Panc1 (cell line): ENCODE data around the gene FRMPD4.

Experiments used
- CTCF ChIP-seq: fragments of 450-650 bp; IDR thresholded peaks from 2 replicates; pipeline ENCODE4 v1.5.1; 2017; ENCODE audit warnings: mild to moderate bottlenecking
- POLR2AphosphoS5 ChIP-seq: IDR thresholded peaks from 2 replicates; pipeline ENCODE4 v1.6.1; 2012; ENCODE audit warnings: mild to moderate bottlenecking, low read depth, low read length, moderate library complexity
- SIN3A ChIP-seq: IDR thresholded peaks from 2 replicates; pipeline ENCODE4 v1.6.1; 2012; ENCODE audit warnings: low read depth, mild to moderate bottlenecking, low read length, moderate library complexity, borderline replicate concordance; ENCODE audit not compliant: insufficient read depth
- TCF7L2 ChIP-seq: IDR thresholded peaks from 2 replicates; pipeline ENCODE4 v1.6.1; 2011; ENCODE audit warnings: mild to moderate bottlenecking, low read depth, low read length, inconsistent platforms

- TF ChIP-seq SIN3A (no peak), CTCF (no peak), POLR2AphosphoS5 (no peak), TCF7L2 (no peak)
Measured at GRCh38 chrX:12145402-12145801, 7.1 kb downstream of the FRMPD4 start.
